Esophagus muscularis mucosa (tissue), 4 donors: ENCODE results near the gene IKZF5.

Source experiments
- EP300 ChIP-seq: sonication (generic); formaldehyde crosslinking; IDR thresholded peaks from one replicate; pipeline ENCODE4 v1.6.1; 2017; ENCODE audit warnings: antibody characterized with exemption
- POLR2A ChIP-seq: fragments of 450-650 bp; IDR thresholded peaks from one replicate; pipeline ENCODE4 v1.6.1; 2017; ENCODE audit warnings: antibody characterized with exemption, moderate library complexity, mild to moderate bottlenecking, low read depth
- POLR2AphosphoS5 ChIP-seq, 2 donors: sonication (generic); formaldehyde crosslinking; IDR thresholded peaks; one replicate each; pipeline ENCODE4 v1.6.1; 2017; ENCODE audit warnings: antibody characterized with exemption in 2 of 2
- TF ChIP-seq, protein P1 (sequence below), 3 experiments: fragments of 200-600 bp in 2 of 3; fragments of 450-650 bp in 1 of 3; sonication (generic) in 2 of 3; IDR thresholded peaks; one replicate each; pipeline ENCODE4 v1.5.1; 2017 to 2019; ENCODE audit warnings: antibody characterized with exemption in 3 of 3, mild to moderate bottlenecking in 2 of 3, moderate library complexity in 1 of 3

DNA sequence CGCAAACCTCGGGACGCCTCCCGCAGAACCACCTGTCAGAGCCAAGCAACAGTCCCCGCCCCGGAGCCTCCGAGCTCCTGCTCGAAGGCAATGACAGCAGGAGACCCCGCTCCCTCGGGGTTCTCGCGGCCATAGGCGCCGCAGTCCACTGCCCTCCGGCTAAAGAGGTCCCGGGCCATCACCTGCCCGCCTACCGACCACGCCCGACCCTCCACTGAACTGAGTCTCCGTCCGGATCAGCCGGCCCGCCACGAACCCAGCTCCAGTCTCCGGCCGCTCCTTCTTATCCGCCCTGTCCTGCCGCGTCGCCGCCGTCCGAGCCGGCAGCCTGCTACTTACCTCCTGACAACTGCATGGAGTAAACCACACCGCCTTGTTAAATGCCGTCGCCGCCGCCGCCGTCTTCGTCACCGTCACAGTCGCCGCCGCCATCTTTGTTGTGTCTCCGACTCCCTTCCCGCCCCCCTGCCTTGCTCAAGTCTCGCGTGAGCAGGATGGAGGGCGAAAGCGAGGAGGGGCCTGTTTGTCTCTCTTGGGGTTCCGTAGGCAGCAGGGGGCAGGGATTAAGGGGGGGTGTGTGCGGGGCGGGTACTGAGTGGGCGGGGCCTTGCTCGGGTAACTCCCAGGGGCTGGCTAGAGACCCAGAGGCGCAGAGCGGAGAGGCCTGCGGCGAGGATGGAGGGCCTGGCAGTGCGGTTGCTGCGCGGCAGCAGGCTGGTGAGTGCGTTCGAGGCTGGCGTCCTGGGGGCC, at the start of gene IKZF5, which contains the start of gene ACADSB:
- TF ChIP-seq, protein P1, sequence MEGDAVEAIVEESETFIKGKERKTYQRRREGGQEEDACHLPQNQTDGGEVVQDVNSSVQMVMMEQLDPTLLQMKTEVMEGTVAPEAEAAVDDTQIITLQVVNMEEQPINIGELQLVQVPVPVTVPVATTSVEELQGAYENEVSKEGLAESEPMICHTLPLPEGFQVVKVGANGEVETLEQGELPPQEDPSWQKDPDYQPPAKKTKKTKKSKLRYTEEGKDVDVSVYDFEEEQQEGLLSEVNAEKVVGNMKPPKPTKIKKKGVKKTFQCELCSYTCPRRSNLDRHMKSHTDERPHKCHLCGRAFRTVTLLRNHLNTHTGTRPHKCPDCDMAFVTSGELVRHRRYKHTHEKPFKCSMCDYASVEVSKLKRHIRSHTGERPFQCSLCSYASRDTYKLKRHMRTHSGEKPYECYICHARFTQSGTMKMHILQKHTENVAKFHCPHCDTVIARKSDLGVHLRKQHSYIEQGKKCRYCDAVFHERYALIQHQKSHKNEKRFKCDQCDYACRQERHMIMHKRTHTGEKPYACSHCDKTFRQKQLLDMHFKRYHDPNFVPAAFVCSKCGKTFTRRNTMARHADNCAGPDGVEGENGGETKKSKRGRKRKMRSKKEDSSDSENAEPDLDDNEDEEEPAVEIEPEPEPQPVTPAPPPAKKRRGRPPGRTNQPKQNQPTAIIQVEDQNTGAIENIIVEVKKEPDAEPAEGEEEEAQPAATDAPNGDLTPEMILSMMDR (IDR thresholded peaks at IDR 0.05), result peak in 1 of 3 experiments; percentile 11
- TF ChIP-seq POLR2AphosphoS5 (IDR thresholded peaks at IDR 0.05), result peak; percentile 94 to 96
- TF ChIP-seq POLR2A, result peak; percentile 27
- no peak for TF ChIP-seq EP300
